ENCODE data around the gene MYPOP. TPM values are rescaled to one million over a fixed set of nuclear protein-coding genes. Genes with fewer than 3 reads are reported as not detected.

MYPOP gene
- total and polyA plus RNA-seq, 2 of the 13 experiments (the other 11 are each of a cell fraction or from before 2014, with no cell fraction given) = 2.3 to 2.7 TPM

DNA sequence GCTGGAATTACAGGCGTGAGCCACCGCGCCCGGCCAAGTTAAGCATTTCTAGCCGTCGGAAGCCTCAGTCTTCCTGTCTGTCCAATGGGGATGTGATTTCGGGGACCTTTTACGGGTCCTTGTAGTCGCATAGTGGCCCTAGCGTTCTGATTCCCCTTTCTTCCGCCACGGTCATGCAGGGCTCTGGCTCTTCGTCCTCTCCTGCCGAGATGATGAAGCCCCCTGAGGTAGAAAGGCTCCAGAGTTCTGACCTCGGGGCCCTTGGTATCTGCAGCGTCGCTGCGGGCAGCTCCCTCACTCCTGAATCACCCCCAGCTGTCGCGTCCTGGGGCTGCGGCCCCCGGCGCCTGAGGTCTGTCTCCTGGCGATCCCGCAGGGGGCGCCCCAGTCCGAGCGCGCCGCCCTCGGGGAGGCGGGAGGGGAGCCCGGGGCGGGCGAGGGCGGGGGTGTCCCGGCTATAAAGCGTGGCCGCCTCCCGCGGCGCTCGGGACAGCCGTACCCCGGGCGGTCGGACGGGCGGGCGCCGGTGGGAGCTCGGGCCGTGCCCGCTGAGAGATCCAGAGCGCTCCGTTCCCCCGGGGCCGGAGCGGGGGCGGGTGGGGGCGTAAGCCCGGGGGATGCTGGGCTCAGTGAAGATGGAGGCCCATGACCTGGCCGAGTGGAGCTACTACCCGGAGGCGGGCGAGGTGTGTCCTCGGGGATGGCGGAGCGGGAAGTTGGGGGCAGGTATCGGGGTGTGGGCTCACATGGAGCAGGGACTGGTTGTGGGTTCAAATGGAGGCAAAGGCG, 38.4 kb downstream of the MYPOP start, which contains the start of gene FOXA3 (continued):
- TF ChIP-seq ZSCAN9 (CRISPR knock-in tag; IDR thresholded peaks at IDR 0.05; ENCODE audit: borderline replicate concordance) (no peak), ZNF674 (CRISPR knock-in tag; IDR thresholded peaks at IDR 0.05; ENCODE audit: low read depth) (no peak), RXRB (CRISPR knock-in tag; IDR thresholded peaks at IDR 0.05; ENCODE audit: borderline replicate concordance) (no peak; the same call in 1 of the 2 replicates), IRF2 (CRISPR knock-in tag; IDR thresholded peaks at IDR 0.05) (peak; percentile 47; the same call in 1 of the 2 replicates), DR1 (CRISPR knock-in tag; IDR thresholded peaks at IDR 0.05) (no peak; the same call in 1 of the 2 replicates), ZNF660 (CRISPR knock-in tag; IDR thresholded peaks at IDR 0.05; ENCODE audit: borderline replicate concordance, low read depth) (no peak), TCF7L2 (IDR thresholded peaks at IDR 0.05; ENCODE audit: low read depth, low read length) (no peak), NR2C2 (CRISPR knock-in tag; IDR thresholded peaks at IDR 0.05; ENCODE audit: borderline replicate concordance) (no peak), ZNF232 (CRISPR knock-in tag; IDR thresholded peaks at IDR 0.05; ENCODE audit: borderline replicate concordance) (no peak), ZNF24 (IDR thresholded peaks at IDR 0.05) (no peak), ZFP62 (CRISPR knock-in tag; IDR thresholded peaks at IDR 0.05) (no peak)
- TF ChIP-seq, protein P1, sequence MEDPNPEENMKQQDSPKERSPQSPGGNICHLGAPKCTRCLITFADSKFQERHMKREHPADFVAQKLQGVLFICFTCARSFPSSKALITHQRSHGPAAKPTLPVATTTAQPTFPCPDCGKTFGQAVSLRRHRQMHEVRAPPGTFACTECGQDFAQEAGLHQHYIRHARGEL (CRISPR knock-in tag; IDR thresholded peaks at IDR 0.05) = no peak
- TF ChIP-seq, protein P2, sequence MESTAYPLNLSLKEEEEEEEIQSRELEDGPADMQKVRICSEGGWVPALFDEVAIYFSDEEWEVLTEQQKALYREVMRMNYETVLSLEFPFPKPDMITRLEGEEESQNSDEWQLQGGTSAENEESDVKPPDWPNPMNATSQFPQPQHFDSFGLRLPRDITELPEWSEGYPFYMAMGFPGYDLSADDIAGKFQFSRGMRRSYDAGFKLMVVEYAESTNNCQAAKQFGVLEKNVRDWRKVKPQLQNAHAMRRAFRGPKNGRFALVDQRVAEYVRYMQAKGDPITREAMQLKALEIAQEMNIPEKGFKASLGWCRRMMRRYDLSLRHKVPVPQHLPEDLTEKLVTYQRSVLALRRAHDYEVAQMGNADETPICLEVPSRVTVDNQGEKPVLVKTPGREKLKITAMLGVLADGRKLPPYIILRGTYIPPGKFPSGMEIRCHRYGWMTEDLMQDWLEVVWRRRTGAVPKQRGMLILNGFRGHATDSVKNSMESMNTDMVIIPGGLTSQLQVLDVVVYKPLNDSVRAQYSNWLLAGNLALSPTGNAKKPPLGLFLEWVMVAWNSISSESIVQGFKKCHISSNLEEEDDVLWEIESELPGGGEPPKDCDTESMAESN (CRISPR knock-in tag; conservative IDR thresholded peaks at IDR 0.05) = peak; percentile 82
- TF ChIP-seq, protein P3, sequence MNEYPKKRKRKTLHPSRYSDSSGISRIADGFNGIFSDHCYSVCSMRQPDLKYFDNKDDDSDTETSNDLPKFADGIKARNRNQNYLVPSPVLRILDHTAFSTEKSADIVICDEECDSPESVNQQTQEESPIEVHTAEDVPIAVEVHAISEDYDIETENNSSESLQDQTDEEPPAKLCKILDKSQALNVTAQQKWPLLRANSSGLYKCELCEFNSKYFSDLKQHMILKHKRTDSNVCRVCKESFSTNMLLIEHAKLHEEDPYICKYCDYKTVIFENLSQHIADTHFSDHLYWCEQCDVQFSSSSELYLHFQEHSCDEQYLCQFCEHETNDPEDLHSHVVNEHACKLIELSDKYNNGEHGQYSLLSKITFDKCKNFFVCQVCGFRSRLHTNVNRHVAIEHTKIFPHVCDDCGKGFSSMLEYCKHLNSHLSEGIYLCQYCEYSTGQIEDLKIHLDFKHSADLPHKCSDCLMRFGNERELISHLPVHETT (CRISPR knock-in tag; conservative IDR thresholded peaks at IDR 0.05) = 0 out of 2 replicates have a peak, but pooled peaks have one; percentile 52
- TF ChIP-seq, protein P4, sequence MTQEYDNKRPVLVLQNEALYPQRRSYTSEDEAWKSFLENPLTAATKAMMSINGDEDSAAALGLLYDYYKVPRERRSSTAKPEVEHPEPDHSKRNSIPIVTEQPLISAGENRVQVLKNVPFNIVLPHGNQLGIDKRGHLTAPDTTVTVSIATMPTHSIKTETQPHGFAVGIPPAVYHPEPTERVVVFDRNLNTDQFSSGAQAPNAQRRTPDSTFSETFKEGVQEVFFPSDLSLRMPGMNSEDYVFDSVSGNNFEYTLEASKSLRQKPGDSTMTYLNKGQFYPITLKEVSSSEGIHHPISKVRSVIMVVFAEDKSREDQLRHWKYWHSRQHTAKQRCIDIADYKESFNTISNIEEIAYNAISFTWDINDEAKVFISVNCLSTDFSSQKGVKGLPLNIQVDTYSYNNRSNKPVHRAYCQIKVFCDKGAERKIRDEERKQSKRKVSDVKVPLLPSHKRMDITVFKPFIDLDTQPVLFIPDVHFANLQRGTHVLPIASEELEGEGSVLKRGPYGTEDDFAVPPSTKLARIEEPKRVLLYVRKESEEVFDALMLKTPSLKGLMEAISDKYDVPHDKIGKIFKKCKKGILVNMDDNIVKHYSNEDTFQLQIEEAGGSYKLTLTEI (CRISPR knock-in tag; conservative IDR thresholded peaks at IDR 0.05) = no peak
- TF ChIP-seq, protein P5, sequence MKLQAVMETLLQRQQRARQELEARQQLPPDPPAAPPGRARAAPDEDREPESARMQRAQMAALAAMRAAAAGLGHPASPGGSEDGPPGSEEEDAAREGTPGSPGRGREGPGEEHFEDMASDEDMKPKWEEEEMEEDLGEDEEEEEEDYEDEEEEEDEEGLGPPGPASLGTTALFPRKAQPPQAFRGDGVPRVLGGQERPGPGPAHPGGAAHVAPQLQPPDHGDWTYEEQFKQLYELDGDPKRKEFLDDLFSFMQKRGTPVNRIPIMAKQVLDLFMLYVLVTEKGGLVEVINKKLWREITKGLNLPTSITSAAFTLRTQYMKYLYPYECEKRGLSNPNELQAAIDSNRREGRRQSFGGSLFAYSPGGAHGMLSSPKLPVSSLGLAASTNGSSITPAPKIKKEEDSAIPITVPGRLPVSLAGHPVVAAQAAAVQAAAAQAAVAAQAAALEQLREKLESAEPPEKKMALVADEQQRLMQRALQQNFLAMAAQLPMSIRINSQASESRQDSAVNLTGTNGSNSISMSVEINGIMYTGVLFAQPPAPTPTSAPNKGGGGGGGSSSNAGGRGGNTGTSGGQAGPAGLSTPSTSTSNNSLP (IDR thresholded peaks at IDR 0.05; ENCODE audit: low read depth, low read length) = no peak
- TF ChIP-seq, protein P6, sequence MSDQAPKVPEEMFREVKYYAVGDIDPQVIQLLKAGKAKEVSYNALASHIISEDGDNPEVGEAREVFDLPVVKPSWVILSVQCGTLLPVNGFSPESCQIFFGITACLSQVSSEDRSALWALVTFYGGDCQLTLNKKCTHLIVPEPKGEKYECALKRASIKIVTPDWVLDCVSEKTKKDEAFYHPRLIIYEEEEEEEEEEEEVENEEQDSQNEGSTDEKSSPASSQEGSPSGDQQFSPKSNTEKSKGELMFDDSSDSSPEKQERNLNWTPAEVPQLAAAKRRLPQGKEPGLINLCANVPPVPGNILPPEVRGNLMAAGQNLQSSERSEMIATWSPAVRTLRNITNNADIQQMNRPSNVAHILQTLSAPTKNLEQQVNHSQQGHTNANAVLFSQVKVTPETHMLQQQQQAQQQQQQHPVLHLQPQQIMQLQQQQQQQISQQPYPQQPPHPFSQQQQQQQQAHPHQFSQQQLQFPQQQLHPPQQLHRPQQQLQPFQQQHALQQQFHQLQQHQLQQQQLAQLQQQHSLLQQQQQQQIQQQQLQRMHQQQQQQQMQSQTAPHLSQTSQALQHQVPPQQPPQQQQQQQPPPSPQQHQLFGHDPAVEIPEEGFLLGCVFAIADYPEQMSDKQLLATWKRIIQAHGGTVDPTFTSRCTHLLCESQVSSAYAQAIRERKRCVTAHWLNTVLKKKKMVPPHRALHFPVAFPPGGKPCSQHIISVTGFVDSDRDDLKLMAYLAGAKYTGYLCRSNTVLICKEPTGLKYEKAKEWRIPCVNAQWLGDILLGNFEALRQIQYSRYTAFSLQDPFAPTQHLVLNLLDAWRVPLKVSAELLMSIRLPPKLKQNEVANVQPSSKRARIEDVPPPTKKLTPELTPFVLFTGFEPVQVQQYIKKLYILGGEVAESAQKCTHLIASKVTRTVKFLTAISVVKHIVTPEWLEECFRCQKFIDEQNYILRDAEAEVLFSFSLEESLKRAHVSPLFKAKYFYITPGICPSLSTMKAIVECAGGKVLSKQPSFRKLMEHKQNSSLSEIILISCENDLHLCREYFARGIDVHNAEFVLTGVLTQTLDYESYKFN (CRISPR knock-in tag; conservative IDR thresholded peaks at IDR 0.05) = peak; percentile 46; the same call in 1 of the 2 replicates
